GM19099 (cell line): ENCODE results near the gene GPER1.

Source experiments
- POLR2A ChIP-seq: IDR thresholded peaks from 3 replicates; pipeline ENCODE4 v1.6.1; 2011; ENCODE audit warnings: low read depth; ENCODE audit not compliant: insufficient read length; ENCODE audit errors: extremely low read depth

The GPER1 gene

DNA sequence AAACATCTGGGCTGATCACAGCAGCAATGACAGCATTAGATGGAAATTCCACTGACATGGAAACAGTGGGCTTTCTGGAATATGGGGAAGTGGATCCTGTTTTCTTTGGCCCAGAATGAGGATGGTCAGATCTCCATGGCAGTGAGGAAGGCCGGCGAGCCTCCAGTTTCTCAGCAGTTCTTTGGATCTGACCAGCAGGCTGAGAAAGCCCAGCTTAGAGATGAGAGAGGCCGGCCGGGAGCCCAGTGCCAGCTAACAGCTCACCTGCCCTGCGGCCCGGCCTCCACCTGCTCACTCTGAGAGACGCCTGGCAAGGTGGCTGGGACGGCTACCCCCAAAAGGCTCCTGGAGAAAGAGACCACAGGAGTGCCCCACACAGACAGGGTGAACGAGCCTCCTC lies 24.2 kb downstream of the GPER1 start:
- TF ChIP-seq POLR2A: no peak

GRCh38 chr7:1112625-1113547 lies 25.0 kb downstream of the GPER1 start:
- no peak for TF ChIP-seq POLR2A

DNA sequence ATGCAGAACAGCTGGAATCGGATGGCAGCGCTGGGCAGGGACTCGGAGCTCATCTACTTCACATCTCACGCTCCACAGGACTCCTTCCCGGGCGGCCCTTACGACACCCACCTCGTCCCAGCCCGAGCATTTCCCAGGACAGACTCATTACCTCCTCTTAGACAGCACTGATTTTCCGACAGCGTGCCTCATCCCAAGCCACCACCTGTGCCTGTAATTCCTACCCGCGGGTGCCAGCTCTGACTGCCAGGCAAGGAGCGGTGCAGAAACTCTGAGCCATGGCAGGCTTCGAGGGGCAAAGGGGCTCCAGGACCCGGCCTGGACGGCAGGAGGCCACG lies 25.6 kb downstream of the GPER1 start:
- TF ChIP-seq POLR2A: no peak

DNA sequence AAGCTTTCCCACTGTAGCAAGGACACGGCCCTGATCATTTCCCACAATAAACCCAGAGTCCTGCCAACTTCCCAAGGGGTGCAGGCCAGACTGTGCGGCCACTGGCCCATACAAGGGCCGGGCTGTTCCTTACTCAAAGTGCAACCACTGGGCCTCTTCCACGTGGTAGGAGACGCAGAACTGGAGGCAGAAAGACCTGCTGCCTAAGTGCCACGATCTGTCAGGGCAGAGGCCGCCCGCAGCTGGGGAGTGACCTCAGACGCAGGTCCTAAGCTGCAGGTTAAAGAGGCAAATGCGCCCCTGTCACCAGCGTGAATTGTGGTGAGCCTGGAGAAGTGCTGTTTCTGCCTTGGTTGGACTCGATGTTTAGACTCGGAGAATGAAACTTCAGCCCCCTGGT lies 26.2 kb downstream of the GPER1 start:
- no peak for TF ChIP-seq POLR2A

- TF ChIP-seq POLR2A: no peak
These were observed 26.6 kb downstream of the GPER1 start for GRCh38 chr7:1114505-1114904.

- no peak for TF ChIP-seq POLR2A
These were observed 29.5 kb downstream of the GPER1 start for GRCh38 chr7:1117321-1117928.

DNA sequence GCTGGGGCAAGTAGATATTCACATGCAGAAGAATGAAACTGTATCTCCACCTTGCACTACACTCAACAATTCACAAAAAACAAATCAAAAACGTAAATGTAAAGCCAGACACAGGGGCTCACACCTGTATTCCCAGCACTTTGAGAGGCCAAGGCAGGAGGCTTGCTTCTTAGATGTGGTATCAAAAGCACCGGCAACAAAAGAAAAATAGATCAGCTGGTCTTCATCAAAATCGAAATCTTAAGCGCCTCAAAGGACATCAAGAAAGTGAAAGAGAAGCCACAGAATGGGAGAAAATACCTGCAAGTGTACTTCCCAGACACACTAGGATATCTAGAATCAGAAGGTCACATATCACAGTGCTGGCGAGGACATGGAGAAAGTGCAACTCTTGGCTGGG lies 31.3 kb downstream of the GPER1 start:
- TF ChIP-seq POLR2A: no peak

- TF ChIP-seq POLR2A: no peak
These were observed 32.9 kb downstream of the GPER1 start for GRCh38 chr7:1120791-1121190.

- TF ChIP-seq POLR2A: no peak
These were observed 33.6 kb downstream of the GPER1 start for GRCh38 chr7:1121476-1121875.

- TF ChIP-seq POLR2A: no peak
These were observed 34.2 kb downstream of the GPER1 start for GRCh38 chr7:1121886-1122831.

GRCh38 chr7:1122832-1123501 lies 35.1 kb downstream of the GPER1 start:
- TF ChIP-seq POLR2A: no peak

- TF ChIP-seq POLR2A: no peak
These were observed 35.8 kb downstream of the GPER1 start for GRCh38 chr7:1123715-1124114.

DNA sequence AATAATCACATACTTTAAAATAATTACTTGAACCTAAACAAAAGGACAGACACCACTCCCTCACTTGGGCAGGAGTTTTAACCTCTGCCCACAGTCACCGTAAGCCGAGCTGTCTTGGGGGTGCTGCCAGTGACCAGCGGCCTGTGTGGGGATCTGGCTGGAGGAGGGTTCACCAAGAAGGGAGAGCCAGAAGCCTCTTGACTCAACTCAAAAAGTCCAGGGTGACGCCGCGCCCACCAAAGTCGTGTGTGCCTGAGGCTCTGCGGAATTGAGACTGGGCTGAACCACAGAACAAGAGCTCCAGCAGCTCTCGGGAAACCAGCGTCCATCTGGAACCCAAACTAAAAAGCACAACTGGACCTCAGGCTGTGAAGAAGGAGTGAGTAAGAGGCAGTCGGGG lies 36.3 kb downstream of the GPER1 start:
- no peak for TF ChIP-seq POLR2A

DNA sequence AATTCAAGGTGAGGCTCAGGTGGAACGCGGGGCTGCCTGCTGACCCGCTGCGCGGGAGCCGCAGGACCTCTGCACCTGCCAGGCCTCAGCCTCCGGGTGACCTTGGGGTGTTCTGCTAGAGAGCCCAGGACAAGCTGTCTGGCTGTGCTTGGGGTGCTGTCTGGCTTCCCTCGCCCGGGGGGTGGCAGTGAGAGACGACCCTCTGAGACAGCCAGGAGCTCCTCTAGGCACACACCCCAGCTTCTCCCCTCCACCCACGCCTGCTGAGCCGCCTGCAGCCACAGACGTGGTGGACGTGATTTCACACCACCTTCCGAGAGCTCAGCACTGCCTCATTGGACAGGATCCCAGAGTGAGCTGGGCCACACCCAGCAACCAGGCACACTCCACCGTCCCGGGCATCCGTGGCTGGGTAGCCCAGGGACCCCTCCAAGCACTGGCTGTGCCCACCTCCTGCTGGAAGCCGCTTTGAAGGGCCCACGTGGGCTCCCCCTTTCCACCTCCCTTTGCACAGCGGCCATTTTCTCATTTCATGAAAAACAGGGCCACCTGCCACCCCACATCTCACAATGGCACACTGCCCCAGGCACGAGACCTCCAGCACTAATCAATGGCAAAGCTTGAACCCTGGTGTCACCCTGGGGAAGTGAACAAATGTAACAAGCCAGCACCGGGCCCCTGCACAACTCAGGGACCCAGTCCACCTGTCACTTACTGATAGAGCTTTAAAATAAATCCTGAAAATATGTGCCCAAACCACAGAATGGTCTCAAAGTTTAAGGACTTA lies 37.1 kb downstream of the GPER1 start:
- TF ChIP-seq POLR2A: no peak
